OCI-LY1 (cell line): ENCODE results near the gene FAM98B.

ENCODE experiments used
- H2AFZ ChIP-seq: fragments of 200-600 bp; sonication (generic), shearing (Covaris generic); 2 replicates; pipeline ENCODE4 v1.6.0; 2014; ENCODE audit warnings: antibody characterized with exemption, mild to moderate bottlenecking, low read length
- H3F3A ChIP-seq: fragments of 200-600 bp; sonication (generic), shearing (Covaris generic); 2 replicates; pipeline ENCODE4 v1.6.0; 2014; ENCODE audit warnings: mild to moderate bottlenecking, antibody characterized with exemption, low read length, moderate library complexity; ENCODE audit not compliant: insufficient read depth
- H3K27ac ChIP-seq: fragments of 200-600 bp; sonication (generic); 2 replicates; pipeline ENCODE4 v1.5.1; 2014; ENCODE audit warnings: low read length, mixed run types, mild to moderate bottlenecking, low read depth; ENCODE audit not compliant: poor library complexity, severe bottlenecking
- H3K27me3 ChIP-seq: fragments of 200-600 bp; sonication (generic); 2 replicates; pipeline ENCODE4 v1.6.0; 2014; ENCODE audit warnings: antibody characterized with exemption, mild to moderate bottlenecking, low read length, moderate library complexity; ENCODE audit not compliant: insufficient read depth
- H3K36me3 ChIP-seq: fragments of 200-600 bp; sonication (generic); 2 replicates; pipeline ENCODE4 v1.6.1; 2014; ENCODE audit warnings: mild to moderate bottlenecking, antibody characterized with exemption, low read length, moderate library complexity, mixed read lengths; ENCODE audit not compliant: insufficient read depth
- H3K4me1 ChIP-seq: fragments of 200-600 bp; sonication (generic); 2 replicates; pipeline ENCODE4 v1.5.1; 2014; ENCODE audit warnings: mild to moderate bottlenecking, low read length, moderate library complexity; ENCODE audit not compliant: insufficient read depth, severe bottlenecking
- H3K4me2 ChIP-seq: fragments of 200-600 bp; sonication (generic), shearing (Covaris generic); 2 replicates; pipeline ENCODE4 v1.6.1; 2014; ENCODE audit warnings: low read length
- H3K4me3 ChIP-seq: fragments of 200-600 bp; sonication (generic); 2 replicates; pipeline ENCODE4 v1.5.1; 2014; ENCODE audit warnings: low read length, low read depth, mild to moderate bottlenecking, mixed read lengths; ENCODE audit not compliant: poor library complexity, severe bottlenecking
- H3K79me2 ChIP-seq: fragments of 200-600 bp; shearing (Covaris generic); 2 replicates; pipeline ENCODE4 v1.6.1; 2016; ENCODE audit warnings: mixed run types, low read length, mixed read lengths; ENCODE audit not compliant: insufficient read depth
- H3K9ac ChIP-seq: fragments of 200-600 bp; sonication (generic), shearing (Covaris generic); 2 replicates; pipeline ENCODE4 v1.6.1; 2014; ENCODE audit warnings: mild to moderate bottlenecking, low read length, mixed read lengths
- H3K9me2 ChIP-seq: fragments of 200-600 bp; sonication (generic), shearing (Covaris generic); 2 replicates; pipeline ENCODE4 v1.6.1; 2014; ENCODE audit warnings: low read depth, mild to moderate bottlenecking, low read length, mixed read lengths
- H3K9me3 ChIP-seq: fragments of 200-600 bp; shearing (Covaris generic); 2 replicates; pipeline ENCODE4 v1.6.1; 2014; ENCODE audit warnings: low read length, mixed read lengths
- H4K20me1 ChIP-seq: fragments of 200-600 bp; sonication (generic), shearing (Covaris generic); 2 replicates; pipeline ENCODE4 v1.6.0; 2016; ENCODE audit warnings: mild to moderate bottlenecking, low read length; ENCODE audit not compliant: insufficient read depth
- EZH2 ChIP-seq: fragments of 200-600 bp; sonication (generic), shearing (Covaris generic); IDR thresholded peaks from 2 replicates; pipeline ENCODE4 v1.8.0; 2017; ENCODE audit warnings: borderline replicate concordance, mixed run types, mild to moderate bottlenecking, antibody characterized with exemption, low read length, moderate library complexity, mixed read lengths
- TF ChIP-seq, protein P1 (sequence below): fragments of 200-600 bp; sonication (generic), shearing (Covaris generic); IDR thresholded peaks from 2 replicates; pipeline ENCODE4 v1.5.1; 2017; ENCODE audit warnings: mild to moderate bottlenecking, antibody characterized with exemption, low read length, moderate library complexity, mixed read lengths

FAM98B gene

DNA sequence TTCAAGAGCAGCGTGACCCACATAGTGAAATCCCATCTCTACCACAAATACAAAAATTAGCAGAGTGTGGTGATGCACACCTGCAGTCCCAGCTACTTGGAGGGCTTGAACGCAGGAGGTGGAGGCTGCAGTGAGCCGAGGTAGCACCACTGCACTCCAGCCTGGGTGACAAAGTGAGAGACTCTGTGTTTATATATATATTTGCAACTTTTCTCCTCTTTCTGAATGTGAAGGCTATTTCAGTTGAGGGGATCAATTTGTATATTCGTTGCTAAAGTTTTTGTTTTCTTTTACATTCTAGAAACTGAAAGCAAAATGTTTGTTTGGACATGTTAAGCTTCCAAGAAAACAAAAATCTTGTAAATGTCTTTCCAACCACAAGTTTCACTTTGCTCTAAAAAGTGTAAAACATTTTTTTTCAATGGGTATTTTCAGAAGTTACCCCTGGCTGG, 29.8 kb upstream of the FAM98B start:
- no peaks in the 10 kb centered on the region for H3K9me2 ChIP-seq
- no peaks in the 10 kb centered on the region for H3K36me3 ChIP-seq
- no peak overlapping the region for H3K9ac ChIP-seq
- H3K27ac ChIP-seq, result no peak overlapping the region
- no peaks in the 10 kb centered on the region for H3K27me3 ChIP-seq
- H3F3A ChIP-seq, result no peaks in the 10 kb centered on the region
- H3K79me2 ChIP-seq, result no peaks in the 10 kb centered on the region
- no peak overlapping the region for H3K4me2 ChIP-seq
- no peaks in the 10 kb centered on the region for H3K9me3 ChIP-seq
- H3K4me1 ChIP-seq, result no peaks in the 10 kb centered on the region
- H4K20me1 ChIP-seq, result no peaks in the 10 kb centered on the region
- no peak overlapping the region for H3K4me3 ChIP-seq
- no peak overlapping the region for H2AFZ ChIP-seq
- TF ChIP-seq, protein P1, sequence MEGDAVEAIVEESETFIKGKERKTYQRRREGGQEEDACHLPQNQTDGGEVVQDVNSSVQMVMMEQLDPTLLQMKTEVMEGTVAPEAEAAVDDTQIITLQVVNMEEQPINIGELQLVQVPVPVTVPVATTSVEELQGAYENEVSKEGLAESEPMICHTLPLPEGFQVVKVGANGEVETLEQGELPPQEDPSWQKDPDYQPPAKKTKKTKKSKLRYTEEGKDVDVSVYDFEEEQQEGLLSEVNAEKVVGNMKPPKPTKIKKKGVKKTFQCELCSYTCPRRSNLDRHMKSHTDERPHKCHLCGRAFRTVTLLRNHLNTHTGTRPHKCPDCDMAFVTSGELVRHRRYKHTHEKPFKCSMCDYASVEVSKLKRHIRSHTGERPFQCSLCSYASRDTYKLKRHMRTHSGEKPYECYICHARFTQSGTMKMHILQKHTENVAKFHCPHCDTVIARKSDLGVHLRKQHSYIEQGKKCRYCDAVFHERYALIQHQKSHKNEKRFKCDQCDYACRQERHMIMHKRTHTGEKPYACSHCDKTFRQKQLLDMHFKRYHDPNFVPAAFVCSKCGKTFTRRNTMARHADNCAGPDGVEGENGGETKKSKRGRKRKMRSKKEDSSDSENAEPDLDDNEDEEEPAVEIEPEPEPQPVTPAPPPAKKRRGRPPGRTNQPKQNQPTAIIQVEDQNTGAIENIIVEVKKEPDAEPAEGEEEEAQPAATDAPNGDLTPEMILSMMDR, result no peak
- TF ChIP-seq EZH2, result no peak

DNA sequence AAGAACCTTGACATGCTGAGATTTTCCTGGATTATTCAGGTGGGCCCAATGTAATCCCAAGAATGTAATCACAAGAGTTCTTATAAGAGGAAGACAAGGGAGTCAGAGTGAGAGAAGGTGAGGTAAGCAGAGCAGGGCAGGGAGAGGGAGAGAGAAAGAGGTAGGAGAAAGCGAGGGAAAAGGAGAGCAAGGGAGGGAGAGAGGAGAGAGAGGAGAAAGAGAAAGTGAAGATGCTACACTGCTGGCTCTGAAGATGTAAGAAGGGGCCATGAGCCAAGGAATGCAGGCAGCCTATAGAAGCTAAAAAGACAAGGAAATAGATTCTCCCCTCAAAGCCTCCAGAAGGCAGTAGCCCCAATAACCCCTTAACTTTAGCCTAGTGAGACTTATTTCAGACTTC, 28.7 kb upstream of the FAM98B start:
- Histone ChIP-seq H3K9me3 (no peaks in the 10 kb centered on the region), H3K4me3 (no peak overlapping the region), H3K4me1 (no peaks in the 10 kb centered on the region), H3K9me2 (no peaks in the 10 kb centered on the region), H3K9ac (no peak overlapping the region), H4K20me1 (no peaks in the 10 kb centered on the region), H3K27me3 (no peaks in the 10 kb centered on the region), H3F3A (no peaks in the 10 kb centered on the region), H2AFZ (no peak overlapping the region), H3K27ac (no peak overlapping the region), H3K36me3 (no peaks in the 10 kb centered on the region), H3K4me2 (no peak overlapping the region), H3K79me2 (no peaks in the 10 kb centered on the region)
- TF ChIP-seq, protein P1, result no peak
- TF ChIP-seq EZH2, result no peak

DNA sequence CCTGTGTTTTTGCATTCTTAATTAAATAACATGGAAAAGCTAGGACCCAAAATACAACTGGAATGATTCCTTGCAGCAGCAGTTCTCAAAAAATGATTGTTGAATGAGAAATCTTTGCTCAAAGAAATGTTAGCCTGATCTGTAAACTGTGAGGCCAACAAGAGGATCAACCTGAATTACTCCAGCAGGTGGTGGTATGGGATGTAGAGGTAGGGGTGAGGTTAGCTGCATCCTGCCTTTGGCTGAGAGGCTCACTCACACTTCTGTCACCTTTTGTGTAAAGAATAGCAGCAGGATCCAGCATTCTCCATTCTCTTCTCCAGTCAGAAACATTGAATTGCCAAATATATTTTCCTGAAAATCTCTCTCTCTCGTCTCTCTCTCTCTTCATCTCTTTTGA, 26.5 kb upstream of the FAM98B start:
- TF ChIP-seq, protein P1, result peak; percentile 13; the same call in 1 of the 2 replicates
- TF ChIP-seq EZH2, result no peak
- H3K27ac ChIP-seq, result no peak overlapping the region
- no peak overlapping the region for H3K4me3 ChIP-seq
- H3K79me2 ChIP-seq, result no peaks in the 10 kb centered on the region
- no peaks in the 10 kb centered on the region for H3K36me3 ChIP-seq
- H3K4me2 ChIP-seq, result no peak overlapping the region
- no peaks in the 10 kb centered on the region for H3K9me3 ChIP-seq
- H3K9ac ChIP-seq, result no peak overlapping the region
- H3K27me3 ChIP-seq, result no peaks in the 10 kb centered on the region
- no peak overlapping the region for H2AFZ ChIP-seq
- no peaks in the 10 kb centered on the region for H3F3A ChIP-seq
- no peaks in the 10 kb centered on the region for H3K9me2 ChIP-seq
- no peaks in the 10 kb centered on the region for H4K20me1 ChIP-seq
- no peaks in the 10 kb centered on the region for H3K4me1 ChIP-seq
